ENCODE results near the gene SLC35F4.

GRCh38 chr14:57851354-57851753 lies 14.5 kb downstream of the SLC35F4 start:
- no peak for TF ChIP-seq CTCF (IDR thresholded peaks at IDR 0.05)
- TF ChIP-seq POLR2AphosphoS5 (IDR thresholded peaks at IDR 0.05), result no peak
- TF ChIP-seq POLR2A (IDR thresholded peaks at IDR 0.05), result no peak

All from suprapubic skin (tissue), 4 donors.